GM23338 (cell line): ENCODE results near the gene PLA2G4B. TPM values are rescaled to one million over a fixed set of nuclear protein-coding genes. Genes with fewer than 3 reads are reported as not detected.

Experiments
- ATAC-seq: fragments of 200-7000 bp; cut with Tn5 transposase; 3 replicates; pipeline ENCODE4 v1.9.1; 2020
- DNase-seq: peaks from one replicate; pipeline ENCODE4 v3.0.0-alpha.2; 2015; ENCODE audit warnings: low spot score
- H2AFZ ChIP-seq: fragments of 200-600 bp; sonication (generic); 2 replicates; pipeline ENCODE4 v1.8.0; 2016; ENCODE audit warnings: antibody characterized with exemption, mild to moderate bottlenecking, moderate library complexity
- H3F3A ChIP-seq: fragments of 200-600 bp; sonication (generic); replicated peaks from 2 replicates; pipeline ENCODE4 v1.8.0; 2017; ENCODE audit warnings: antibody characterized with exemption, mixed run types, low read depth
- H3K27ac ChIP-seq: fragments of 200-600 bp; sonication (generic); 2 replicates; pipeline ENCODE4 v1.6.1; 2016; ENCODE audit warnings: low read depth
- H3K27me3 ChIP-seq: fragments of 200-600 bp; sonication (generic); 2 replicates; pipeline ENCODE4 v1.8.0; 2016; ENCODE audit warnings: mild to moderate bottlenecking, mixed run types, moderate library complexity; ENCODE audit not compliant: insufficient read depth
- H3K36me3 ChIP-seq: fragments of 200-600 bp; sonication (generic); 2 replicates; pipeline ENCODE4 v1.8.0; 2016; ENCODE audit warnings: mild to moderate bottlenecking; ENCODE audit not compliant: insufficient read depth
- H3K4me1 ChIP-seq: fragments of 200-600 bp; sonication (generic); 2 replicates; pipeline ENCODE4 v1.8.0; 2016; ENCODE audit warnings: mild to moderate bottlenecking, moderate library complexity; ENCODE audit not compliant: insufficient read depth
- H3K4me2 ChIP-seq: fragments of 200-600 bp; sonication (generic); 2 replicates; pipeline ENCODE4 v1.7.1; 2017; ENCODE audit warnings: mixed run types
- H3K4me3 ChIP-seq: fragments of 200-600 bp; sonication (generic); 2 replicates; pipeline ENCODE4 v1.6.1; 2016; ENCODE audit warnings: mixed run types
- H3K79me2 ChIP-seq: fragments of 200-600 bp; sonication (generic); replicated peaks from 2 replicates; pipeline ENCODE4 v1.8.0; 2017; ENCODE audit warnings: mild to moderate bottlenecking; ENCODE audit not compliant: insufficient read depth
- H3K9me2 ChIP-seq: fragments of 200-600 bp; sonication (generic); 2 replicates; pipeline ENCODE4 v1.8.0; 2017; ENCODE audit not compliant: insufficient read depth
- H4K20me1 ChIP-seq: fragments of 200-600 bp; sonication (generic); replicated peaks from 2 replicates; pipeline ENCODE4 v1.8.0; 2017; ENCODE audit warnings: mild to moderate bottlenecking; ENCODE audit not compliant: insufficient read depth
- H3K27ac Mint-ChIP-seq: 2 replicates; pipeline ENCODE4 v1.8.0; 2020; ENCODE audit warnings: inconsistent platforms, mild to moderate bottlenecking, moderate library complexity, mixed read lengths
- H3K27me3 Mint-ChIP-seq: 3 replicates; pipeline ENCODE4 v1.8.0; 2022; ENCODE audit warnings: low read depth, mild to moderate bottlenecking, moderate library complexity, mixed read lengths, inconsistent platforms; ENCODE audit not compliant: insufficient read depth, poor library complexity
- H3K36me3 Mint-ChIP-seq: 3 replicates; pipeline ENCODE4 v1.8.0; 2021; ENCODE audit warnings: low read depth, mild to moderate bottlenecking, inconsistent platforms, moderate library complexity, mixed read lengths
- H3K4me1 Mint-ChIP-seq: 3 replicates; pipeline ENCODE4 v1.8.0; 2020; ENCODE audit warnings: mild to moderate bottlenecking, inconsistent platforms, mixed read lengths
- H3K4me3 Mint-ChIP-seq: 3 replicates; pipeline ENCODE4 v1.8.0; 2021; ENCODE audit warnings: moderate library complexity, mild to moderate bottlenecking, inconsistent platforms, mixed read lengths
- H3K9me3 Mint-ChIP-seq: 3 replicates; pipeline ENCODE4 v1.8.0; 2020; ENCODE audit warnings: moderate library complexity, mild to moderate bottlenecking, inconsistent platforms, mixed read lengths
- CREB1 ChIP-seq: fragments of 250-450 bp; sonication (Bioruptor Pico); IDR thresholded peaks from 2 replicates; pipeline ENCODE4 v1.5.0; 2020; ENCODE audit warnings: low read depth, mild to moderate bottlenecking, moderate library complexity
- JUNB ChIP-seq: IDR thresholded peaks from one replicate; pipeline ENCODE4 v1.6.1; 2016; ENCODE audit warnings: antibody characterized with exemption; ENCODE audit not compliant: unreplicated experiment
- NANOG ChIP-seq: IDR thresholded peaks from 2 replicates; pipeline ENCODE4 v1.6.1; 2016; ENCODE audit warnings: antibody characterized with exemption, borderline replicate concordance
- ZNF114 ChIP-seq: fragments of 250-450 bp; sonication (Bioruptor Pico); IDR thresholded peaks from 2 replicates; pipeline ENCODE4 v1.5.0; 2020; ENCODE audit warnings: mild to moderate bottlenecking, moderate library complexity
- ZNF331 ChIP-seq: fragments of 250-450 bp; sonication (Bioruptor Pico); IDR thresholded peaks from 2 replicates; pipeline ENCODE4 v1.5.0; 2020; ENCODE audit warnings: low read depth, mild to moderate bottlenecking, moderate library complexity
- polyA plus RNA-seq: library from polyadenylated mRNA; unstranded; fragments of >200 nt; fragmentation: Nextera tagmentation; extraction: Ambion mirVana; gene quantifications from 2 replicates; pipeline ENCODE4 v1.2.1, GENCODE V29; 2016
- total RNA-seq: library from RNA; depleted of rRNA; stranded (reverse); fragments of >200 nt; shearing (Covaris generic); gene quantifications from 2 replicates; pipeline ENCODE4 v1.2.3, GENCODE V29; 2014
- TF ChIP-seq, protein P1 (sequence below): IDR thresholded peaks from 2 replicates; pipeline ENCODE4 v1.6.1; 2016; ENCODE audit warnings: antibody characterized with exemption
- TF ChIP-seq, protein P2 (sequence below): IDR thresholded peaks from one replicate; pipeline ENCODE4 v1.6.1; 2018; ENCODE audit warnings: antibody characterized with exemption; ENCODE audit not compliant: unreplicated experiment
- TF ChIP-seq, protein P3 (sequence below), 2 experiments: fragments of 200-600 bp in 1 of 2; sonication (generic) in 1 of 2; conservative IDR thresholded peaks; 2 replicates each; pipeline versions ENCODE4 v1.5.1 to v1.6.1; 2016 to 2017; ENCODE audit warnings: antibody characterized with exemption in 2 of 2, low read depth in 2 of 2, mild to moderate bottlenecking in 2 of 2, moderate library complexity in 1 of 2
- TF ChIP-seq, protein P4 (sequence below): fragments of 250-450 bp; sonication (Bioruptor Pico); IDR thresholded peaks from 2 replicates; pipeline ENCODE4 v1.5.0; 2020; ENCODE audit warnings: mild to moderate bottlenecking, moderate library complexity

The PLA2G4B gene
- total and polyA plus RNA-seq, 2 experiments from 2014 or later = 4.4 to 9.6 TPM

DNA sequence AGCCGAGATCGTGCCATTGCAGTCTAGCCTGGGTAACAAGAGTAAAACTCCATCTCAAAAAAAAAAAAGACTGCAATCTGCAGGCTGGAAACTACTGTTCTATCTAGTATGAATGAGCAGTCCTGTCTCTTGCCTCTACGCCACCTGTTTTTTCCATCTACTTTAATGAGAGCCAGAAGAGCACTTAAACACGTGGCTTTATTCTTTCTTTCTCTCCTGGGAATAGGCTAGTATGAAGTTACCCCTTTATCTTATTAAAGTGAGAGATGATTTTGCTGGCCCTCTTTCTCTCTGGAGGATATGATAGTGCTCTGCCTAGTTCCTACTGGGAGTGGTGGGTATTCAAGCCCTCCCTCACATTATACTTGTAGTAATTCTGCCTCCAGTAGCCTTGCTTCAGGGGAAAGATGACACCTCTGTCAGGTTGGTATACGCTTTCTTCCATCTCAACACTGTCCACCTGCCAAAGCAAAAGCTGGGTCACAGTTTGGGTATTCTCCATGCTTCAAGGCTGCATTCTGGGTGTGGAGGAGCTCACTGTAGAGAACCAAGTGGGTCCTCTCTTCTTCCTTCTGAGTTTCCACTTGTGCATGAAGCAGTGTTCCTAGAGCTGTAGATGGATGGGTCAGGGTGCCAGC is 46.5 kb upstream of the PLA2G4B start:
- peaks cover 8% of the 10 kb centered on the region for H3K27me3 Mint-ChIP-seq
- no peak overlapping the region for H3K27ac Mint-ChIP-seq
- Histone ChIP-seq H3K4me3 (no peak overlapping the region), H2AFZ (no peak overlapping the region), H3K9me2 (no peaks in the 10 kb centered on the region), H3K36me3 (no peaks in the 10 kb centered on the region), H3F3A (no peaks in the 10 kb centered on the region; the same call in 1 of the 2 replicates), H3K27me3 (no peaks in the 10 kb centered on the region), H3K4me1 (peaks cover 35% of the 10 kb centered on the region), H3K4me2 (no peak overlapping the region), H4K20me1 (no peaks in the 10 kb centered on the region; the same call in 1 of the 2 replicates), H3K27ac (no peak overlapping the region), H3K79me2 (no peaks in the 10 kb centered on the region; the same call in 1 of the 2 replicates)
- ATAC-seq (no peak), DNase-seq (no peak)
- no peak overlapping the region for H3K4me3 Mint-ChIP-seq
- TF ChIP-seq, protein P1, sequence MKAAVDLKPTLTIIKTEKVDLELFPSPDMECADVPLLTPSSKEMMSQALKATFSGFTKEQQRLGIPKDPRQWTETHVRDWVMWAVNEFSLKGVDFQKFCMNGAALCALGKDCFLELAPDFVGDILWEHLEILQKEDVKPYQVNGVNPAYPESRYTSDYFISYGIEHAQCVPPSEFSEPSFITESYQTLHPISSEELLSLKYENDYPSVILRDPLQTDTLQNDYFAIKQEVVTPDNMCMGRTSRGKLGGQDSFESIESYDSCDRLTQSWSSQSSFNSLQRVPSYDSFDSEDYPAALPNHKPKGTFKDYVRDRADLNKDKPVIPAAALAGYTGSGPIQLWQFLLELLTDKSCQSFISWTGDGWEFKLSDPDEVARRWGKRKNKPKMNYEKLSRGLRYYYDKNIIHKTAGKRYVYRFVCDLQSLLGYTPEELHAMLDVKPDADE = no peak
- TF ChIP-seq ZNF114 (CRISPR knock-in tag) (no peak), NANOG (no peak), CREB1 (no peak), JUNB (no peak)
- TF ChIP-seq, protein P2, sequence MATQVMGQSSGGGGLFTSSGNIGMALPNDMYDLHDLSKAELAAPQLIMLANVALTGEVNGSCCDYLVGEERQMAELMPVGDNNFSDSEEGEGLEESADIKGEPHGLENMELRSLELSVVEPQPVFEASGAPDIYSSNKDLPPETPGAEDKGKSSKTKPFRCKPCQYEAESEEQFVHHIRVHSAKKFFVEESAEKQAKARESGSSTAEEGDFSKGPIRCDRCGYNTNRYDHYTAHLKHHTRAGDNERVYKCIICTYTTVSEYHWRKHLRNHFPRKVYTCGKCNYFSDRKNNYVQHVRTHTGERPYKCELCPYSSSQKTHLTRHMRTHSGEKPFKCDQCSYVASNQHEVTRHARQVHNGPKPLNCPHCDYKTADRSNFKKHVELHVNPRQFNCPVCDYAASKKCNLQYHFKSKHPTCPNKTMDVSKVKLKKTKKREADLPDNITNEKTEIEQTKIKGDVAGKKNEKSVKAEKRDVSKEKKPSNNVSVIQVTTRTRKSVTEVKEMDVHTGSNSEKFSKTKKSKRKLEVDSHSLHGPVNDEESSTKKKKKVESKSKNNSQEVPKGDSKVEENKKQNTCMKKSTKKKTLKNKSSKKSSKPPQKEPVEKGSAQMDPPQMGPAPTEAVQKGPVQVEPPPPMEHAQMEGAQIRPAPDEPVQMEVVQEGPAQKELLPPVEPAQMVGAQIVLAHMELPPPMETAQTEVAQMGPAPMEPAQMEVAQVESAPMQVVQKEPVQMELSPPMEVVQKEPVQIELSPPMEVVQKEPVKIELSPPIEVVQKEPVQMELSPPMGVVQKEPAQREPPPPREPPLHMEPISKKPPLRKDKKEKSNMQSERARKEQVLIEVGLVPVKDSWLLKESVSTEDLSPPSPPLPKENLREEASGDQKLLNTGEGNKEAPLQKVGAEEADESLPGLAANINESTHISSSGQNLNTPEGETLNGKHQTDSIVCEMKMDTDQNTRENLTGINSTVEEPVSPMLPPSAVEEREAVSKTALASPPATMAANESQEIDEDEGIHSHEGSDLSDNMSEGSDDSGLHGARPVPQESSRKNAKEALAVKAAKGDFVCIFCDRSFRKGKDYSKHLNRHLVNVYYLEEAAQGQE = no peak
- no peaks in the 10 kb centered on the region; the same call in 2 of the 3 replicates for H3K36me3 Mint-ChIP-seq
- H3K4me1 Mint-ChIP-seq = peaks cover 36% of the 10 kb centered on the region
- no peaks in the 10 kb centered on the region for H3K9me3 Mint-ChIP-seq

DNA sequence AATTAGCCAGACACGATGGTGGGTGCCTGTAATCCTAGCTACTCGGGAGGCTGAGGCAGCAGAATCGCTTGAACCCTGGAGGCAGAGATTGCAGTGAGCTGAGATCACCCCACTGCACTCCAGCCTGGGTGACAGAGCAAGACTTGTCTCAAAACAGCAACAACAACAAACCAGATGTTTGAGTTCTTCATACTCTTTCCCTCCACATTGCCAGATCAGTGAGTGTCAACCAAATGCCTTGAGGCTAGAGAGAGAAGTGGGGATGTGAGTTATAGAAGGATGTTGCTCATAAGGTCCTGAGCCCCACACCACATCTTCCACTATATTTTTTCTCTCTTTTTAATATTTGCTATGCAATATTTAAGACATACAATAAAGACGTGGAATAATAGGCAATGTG is 44.6 kb upstream of the PLA2G4B start:
- Histone ChIP-seq H3F3A (no peaks in the 10 kb centered on the region; the same call in 1 of the 2 replicates), H3K79me2 (no peaks in the 10 kb centered on the region; the same call in 1 of the 2 replicates), H3K9me2 (no peaks in the 10 kb centered on the region), H3K27me3 (no peaks in the 10 kb centered on the region), H3K4me3 (no peak overlapping the region), H3K4me2 (no peak overlapping the region), H3K36me3 (no peaks in the 10 kb centered on the region), H3K4me1 (peaks cover 25% of the 10 kb centered on the region), H4K20me1 (no peaks in the 10 kb centered on the region; the same call in 1 of the 2 replicates), H3K27ac (no peak overlapping the region), H2AFZ (no peak overlapping the region)
- no peaks in the 10 kb centered on the region for H3K9me3 Mint-ChIP-seq
- DNase-seq (no peak), ATAC-seq (no peak)
- H3K4me1 Mint-ChIP-seq = peaks cover 27% of the 10 kb centered on the region
- peaks cover 8% of the 10 kb centered on the region for H3K27me3 Mint-ChIP-seq
- no peaks in the 10 kb centered on the region; the same call in 2 of the 3 replicates for H3K36me3 Mint-ChIP-seq
- H3K27ac Mint-ChIP-seq = no peak overlapping the region
- H3K4me3 Mint-ChIP-seq = no peak overlapping the region
- TF ChIP-seq, protein P3, sequence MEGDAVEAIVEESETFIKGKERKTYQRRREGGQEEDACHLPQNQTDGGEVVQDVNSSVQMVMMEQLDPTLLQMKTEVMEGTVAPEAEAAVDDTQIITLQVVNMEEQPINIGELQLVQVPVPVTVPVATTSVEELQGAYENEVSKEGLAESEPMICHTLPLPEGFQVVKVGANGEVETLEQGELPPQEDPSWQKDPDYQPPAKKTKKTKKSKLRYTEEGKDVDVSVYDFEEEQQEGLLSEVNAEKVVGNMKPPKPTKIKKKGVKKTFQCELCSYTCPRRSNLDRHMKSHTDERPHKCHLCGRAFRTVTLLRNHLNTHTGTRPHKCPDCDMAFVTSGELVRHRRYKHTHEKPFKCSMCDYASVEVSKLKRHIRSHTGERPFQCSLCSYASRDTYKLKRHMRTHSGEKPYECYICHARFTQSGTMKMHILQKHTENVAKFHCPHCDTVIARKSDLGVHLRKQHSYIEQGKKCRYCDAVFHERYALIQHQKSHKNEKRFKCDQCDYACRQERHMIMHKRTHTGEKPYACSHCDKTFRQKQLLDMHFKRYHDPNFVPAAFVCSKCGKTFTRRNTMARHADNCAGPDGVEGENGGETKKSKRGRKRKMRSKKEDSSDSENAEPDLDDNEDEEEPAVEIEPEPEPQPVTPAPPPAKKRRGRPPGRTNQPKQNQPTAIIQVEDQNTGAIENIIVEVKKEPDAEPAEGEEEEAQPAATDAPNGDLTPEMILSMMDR (conservative IDR thresholded peaks at IDR 0.05; ENCODE audit: low read depth in 2 of 2) = no peak
- no peak for TF ChIP-seq ZNF331 (CRISPR knock-in tag)
- TF ChIP-seq, protein P4, sequence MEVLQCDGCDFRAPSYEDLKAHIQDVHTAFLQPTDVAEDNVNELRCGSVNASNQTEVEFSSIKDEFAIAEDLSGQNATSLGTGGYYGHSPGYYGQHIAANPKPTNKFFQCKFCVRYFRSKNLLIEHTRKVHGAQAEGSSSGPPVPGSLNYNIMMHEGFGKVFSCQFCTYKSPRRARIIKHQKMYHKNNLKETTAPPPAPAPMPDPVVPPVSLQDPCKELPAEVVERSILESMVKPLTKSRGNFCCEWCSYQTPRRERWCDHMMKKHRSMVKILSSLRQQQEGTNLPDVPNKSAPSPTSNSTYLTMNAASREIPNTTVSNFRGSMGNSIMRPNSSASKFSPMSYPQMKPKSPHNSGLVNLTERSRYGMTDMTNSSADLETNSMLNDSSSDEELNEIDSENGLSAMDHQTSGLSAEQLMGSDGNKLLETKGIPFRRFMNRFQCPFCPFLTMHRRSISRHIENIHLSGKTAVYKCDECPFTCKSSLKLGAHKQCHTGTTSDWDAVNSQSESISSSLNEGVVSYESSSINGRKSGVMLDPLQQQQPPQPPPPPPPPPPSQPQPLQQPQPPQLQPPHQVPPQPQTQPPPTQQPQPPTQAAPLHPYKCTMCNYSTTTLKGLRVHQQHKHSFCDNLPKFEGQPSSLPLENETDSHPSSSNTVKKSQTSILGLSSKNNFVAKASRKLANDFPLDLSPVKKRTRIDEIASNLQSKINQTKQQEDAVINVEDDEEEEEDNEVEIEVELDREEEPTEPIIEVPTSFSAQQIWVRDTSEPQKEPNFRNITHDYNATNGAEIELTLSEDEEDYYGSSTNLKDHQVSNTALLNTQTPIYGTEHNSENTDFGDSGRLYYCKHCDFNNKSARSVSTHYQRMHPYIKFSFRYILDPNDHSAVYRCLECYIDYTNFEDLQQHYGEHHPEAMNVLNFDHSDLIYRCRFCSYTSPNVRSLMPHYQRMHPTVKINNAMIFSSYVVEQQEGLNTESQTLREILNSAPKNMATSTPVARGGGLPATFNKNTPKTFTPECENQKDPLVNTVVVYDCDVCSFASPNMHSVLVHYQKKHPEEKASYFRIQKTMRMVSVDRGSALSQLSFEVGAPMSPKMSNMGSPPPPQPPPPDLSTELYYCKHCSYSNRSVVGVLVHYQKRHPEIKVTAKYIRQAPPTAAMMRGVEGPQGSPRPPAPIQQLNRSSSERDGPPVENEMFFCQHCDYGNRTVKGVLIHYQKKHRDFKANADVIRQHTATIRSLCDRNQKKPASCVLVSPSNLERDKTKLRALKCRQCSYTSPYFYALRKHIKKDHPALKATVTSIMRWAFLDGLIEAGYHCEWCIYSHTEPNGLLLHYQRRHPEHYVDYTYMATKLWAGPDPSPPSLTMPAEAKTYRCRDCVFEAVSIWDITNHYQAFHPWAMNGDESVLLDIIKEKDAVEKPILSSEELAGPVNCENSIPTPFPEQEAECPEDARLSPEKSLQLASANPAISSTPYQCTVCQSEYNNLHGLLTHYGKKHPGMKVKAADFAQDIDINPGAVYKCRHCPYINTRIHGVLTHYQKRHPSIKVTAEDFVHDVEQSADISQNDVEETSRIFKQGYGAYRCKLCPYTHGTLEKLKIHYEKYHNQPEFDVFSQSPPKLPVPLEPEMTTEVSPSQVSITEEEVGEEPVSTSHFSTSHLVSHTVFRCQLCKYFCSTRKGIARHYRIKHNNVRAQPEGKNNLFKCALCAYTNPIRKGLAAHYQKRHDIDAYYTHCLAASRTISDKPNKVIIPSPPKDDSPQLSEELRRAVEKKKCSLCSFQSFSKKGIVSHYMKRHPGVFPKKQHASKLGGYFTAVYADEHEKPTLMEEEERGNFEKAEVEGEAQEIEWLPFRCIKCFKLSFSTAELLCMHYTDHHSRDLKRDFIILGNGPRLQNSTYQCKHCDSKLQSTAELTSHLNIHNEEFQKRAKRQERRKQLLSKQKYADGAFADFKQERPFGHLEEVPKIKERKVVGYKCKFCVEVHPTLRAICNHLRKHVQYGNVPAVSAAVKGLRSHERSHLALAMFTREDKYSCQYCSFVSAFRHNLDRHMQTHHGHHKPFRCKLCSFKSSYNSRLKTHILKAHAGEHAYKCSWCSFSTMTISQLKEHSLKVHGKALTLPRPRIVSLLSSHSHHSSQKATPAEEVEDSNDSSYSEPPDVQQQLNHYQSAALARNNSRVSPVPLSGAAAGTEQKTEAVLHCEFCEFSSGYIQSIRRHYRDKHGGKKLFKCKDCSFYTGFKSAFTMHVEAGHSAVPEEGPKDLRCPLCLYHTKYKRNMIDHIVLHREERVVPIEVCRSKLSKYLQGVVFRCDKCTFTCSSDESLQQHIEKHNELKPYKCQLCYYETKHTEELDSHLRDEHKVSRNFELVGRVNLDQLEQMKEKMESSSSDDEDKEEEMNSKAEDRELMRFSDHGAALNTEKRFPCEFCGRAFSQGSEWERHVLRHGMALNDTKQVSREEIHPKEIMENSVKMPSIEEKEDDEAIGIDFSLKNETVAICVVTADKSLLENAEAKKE (CRISPR knock-in tag) = no peak
